ENCODE data around the gene ATP1A3.

- TF ChIP-seq, protein P1, sequence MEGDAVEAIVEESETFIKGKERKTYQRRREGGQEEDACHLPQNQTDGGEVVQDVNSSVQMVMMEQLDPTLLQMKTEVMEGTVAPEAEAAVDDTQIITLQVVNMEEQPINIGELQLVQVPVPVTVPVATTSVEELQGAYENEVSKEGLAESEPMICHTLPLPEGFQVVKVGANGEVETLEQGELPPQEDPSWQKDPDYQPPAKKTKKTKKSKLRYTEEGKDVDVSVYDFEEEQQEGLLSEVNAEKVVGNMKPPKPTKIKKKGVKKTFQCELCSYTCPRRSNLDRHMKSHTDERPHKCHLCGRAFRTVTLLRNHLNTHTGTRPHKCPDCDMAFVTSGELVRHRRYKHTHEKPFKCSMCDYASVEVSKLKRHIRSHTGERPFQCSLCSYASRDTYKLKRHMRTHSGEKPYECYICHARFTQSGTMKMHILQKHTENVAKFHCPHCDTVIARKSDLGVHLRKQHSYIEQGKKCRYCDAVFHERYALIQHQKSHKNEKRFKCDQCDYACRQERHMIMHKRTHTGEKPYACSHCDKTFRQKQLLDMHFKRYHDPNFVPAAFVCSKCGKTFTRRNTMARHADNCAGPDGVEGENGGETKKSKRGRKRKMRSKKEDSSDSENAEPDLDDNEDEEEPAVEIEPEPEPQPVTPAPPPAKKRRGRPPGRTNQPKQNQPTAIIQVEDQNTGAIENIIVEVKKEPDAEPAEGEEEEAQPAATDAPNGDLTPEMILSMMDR (IDR thresholded peaks at IDR 0.05) = no peak
- no peak for TF ChIP-seq POLR2A (IDR thresholded peaks at IDR 0.05)
These were observed 9.1 kb downstream of the ATP1A3 start for GRCh38 chr19:41984961-41985360.

Data from stomach (tissue), 4 donors.